LNCaP clone FGC (cell line): ENCODE data around the gene POTEB3.
"Not testable (repeated sequence)": the region's sequence is repeated elsewhere in the genome, so short reads cannot be mapped to it uniquely, and the experiment has no call there.

Experiments used
- DNase-seq: peaks from one replicate; pipeline ENCODE4 v3.0.0-alpha.2; 2011; ENCODE audit warnings: low read depth
- H3K4me3 ChIP-seq: 2 replicates; pipeline ENCODE4 v1.5.1; 2011; ENCODE audit warnings: mild to moderate bottlenecking, low read depth, low read length, control low read depth

POTEB3 gene

DNA sequence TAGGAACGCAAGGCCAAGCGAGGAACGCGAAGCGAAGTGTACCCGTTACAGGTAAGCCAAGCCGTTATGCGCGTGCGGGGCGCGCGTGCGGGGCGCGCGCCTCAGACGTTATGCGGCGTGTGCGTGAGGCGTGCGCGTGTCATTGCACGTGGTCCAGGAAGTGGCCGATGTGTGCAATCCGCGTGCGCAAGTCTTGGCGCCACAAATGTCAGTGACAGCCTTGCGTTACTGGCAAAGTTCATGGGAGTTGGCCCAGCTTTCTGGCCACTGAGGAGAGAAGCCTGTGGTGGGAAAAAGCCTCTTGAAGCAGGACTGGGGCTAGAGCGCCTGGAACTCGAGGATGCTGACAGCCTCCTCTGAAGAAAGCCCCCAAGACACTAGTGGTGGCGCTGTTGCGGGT lies at the start of gene POTEB3:
Gene POTEB3 (minus strand): TSS at position 101 of the 400 bp plus-strand sequence. CDS start 488 bp downstream, outside the sequence.
- DNase-seq: not testable (repeated sequence)

DNA sequence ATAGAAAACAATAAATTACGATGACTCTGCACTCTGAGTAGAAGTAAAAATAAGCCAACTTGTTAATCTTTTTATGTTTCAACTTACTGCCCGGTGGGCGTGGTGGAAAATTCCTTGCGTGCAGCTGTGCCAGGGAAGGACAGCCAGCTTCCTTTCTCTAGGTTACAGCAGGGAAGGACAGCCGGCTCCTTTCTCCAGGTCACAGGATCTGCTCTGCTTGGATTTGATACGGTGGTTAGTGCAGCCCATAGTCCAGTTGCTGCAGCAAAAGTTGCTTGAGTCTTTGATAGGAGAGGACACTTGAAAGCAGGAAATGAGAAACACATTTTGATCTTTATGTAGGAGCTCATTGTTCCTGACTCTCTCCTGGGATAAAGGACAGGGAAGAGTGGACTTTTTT lies 13.4 kb upstream of the POTEB3 start:
- not testable (repeated sequence) for H3K4me3 ChIP-seq, DNase-seq

More for the DNA sequence above, at the start of gene POTEB3:
- H3K4me3 ChIP-seq: not testable (repeated sequence)

DNA sequence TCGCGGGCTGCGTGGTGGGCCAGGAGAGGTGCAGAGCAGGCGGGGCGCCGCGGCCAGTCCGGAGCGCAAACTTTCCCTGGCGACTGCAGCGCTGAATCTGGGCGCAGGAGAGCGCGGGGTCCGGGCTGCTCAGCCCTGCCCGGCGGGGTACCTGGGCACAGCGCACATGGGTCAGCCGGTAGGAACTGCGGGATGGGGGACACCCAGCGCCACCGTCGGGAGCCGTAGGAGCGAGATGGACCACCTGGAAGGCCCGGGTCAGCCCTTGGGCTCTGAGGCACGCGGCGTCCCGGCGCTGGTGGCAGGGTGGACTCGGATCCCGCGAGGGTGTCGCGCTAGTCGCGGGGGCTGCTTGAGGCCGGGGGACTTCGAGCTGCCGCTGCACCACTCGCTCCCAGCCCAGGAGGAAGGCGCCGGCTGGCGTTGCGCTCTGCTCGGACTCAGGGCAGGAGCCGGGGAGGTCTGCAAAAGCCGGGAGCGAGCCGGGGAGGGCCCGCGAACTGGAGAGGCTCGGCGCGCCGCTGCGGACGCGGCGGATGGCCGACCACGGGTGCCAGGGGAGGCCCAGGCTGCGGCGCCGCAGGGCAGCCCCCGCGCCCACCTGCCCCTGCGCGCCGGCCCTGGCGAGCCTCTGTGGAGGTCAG lies 11.7 kb upstream of the POTEB3 start:
- H3K4me3 ChIP-seq, DNase-seq: not testable (repeated sequence)

DNA sequence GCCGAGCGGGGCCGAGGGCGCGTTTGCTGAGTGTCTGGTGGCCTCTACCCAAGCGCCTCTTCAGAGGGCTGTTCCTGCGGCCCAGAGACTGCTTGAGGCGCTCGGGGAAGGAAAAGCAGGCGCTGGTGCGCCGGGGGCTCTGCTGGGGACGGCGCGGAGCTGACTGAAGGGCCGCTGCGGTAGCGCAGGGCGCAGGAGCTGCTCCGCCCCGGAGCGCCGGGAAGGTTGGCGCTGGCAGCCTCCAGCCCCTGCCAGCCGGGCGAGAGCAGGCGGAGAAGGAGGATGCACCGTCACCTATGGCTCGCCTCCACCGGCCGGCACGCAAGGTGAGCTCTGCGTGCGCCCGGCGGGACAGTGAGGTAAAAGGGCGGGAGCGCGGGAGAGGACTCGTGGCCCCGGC lies 11.2 kb upstream of the POTEB3 start:
- H3K4me3 ChIP-seq, DNase-seq: not testable (repeated sequence)

DNA sequence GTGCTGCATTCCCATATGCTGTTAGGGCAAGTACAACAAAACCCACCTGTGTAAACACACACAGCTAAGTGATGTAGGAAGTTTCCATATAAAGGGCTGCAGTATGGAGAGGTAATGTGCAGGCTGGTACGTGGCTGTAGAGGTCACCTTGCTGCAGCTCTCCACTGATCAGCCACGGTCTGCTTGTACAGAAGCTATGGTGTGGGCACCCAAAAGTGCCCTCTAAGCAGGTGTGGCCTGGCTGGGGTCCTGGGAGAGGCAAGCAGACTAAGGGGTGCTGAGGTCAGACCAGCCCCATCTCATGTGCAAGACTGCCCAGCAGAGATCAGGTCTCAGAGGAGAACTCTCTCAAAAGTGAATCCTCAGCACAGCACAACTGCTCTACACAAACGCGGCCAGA lies 32.9 kb downstream of the POTEB3 start:
- not testable (repeated sequence) for H3K4me3 ChIP-seq, DNase-seq

DNA sequence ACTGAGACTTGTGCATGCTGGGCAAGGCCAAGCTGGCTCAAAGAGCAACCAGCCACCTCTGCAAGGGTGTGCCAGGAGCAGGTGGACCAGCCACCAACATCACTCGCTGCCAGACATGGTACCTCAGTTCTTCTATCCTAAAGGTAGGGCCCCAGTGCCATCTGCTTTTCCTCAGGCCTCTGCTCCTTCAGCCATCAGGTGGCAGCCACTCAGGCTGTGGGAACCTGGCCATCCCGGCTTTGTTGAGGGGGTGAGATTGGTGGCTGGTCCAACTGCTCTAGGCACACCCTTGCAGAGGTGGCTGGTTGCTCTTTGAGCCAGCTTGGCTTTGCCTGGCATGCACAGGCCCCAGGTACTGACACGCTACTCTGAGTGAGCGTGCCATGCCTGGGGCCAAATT lies 38.8 kb downstream of the POTEB3 start:
- H3K4me3 ChIP-seq, DNase-seq: not testable (repeated sequence)

DNA sequence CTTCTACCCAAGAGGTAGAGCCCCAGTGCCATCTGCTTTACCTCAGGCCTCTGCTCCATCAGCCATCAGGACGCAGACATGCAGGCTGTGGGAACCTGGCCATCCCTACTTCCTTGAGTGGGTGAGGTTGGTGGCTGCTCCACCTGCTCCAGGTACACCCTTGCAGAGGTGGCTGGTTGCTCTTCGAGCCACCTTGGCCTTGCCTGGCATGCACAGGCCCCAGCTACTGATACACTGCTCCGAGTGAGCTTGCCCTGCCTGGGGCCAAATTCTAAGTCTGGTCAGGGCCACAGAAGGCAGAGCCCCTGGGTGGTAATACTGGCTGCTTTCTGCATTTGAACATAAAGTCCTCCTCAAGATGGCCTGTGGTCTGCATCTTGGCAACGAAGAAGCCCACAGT lies 41.2 kb downstream of the POTEB3 start:
- H3K4me3 ChIP-seq, DNase-seq: not testable (repeated sequence)

DNA sequence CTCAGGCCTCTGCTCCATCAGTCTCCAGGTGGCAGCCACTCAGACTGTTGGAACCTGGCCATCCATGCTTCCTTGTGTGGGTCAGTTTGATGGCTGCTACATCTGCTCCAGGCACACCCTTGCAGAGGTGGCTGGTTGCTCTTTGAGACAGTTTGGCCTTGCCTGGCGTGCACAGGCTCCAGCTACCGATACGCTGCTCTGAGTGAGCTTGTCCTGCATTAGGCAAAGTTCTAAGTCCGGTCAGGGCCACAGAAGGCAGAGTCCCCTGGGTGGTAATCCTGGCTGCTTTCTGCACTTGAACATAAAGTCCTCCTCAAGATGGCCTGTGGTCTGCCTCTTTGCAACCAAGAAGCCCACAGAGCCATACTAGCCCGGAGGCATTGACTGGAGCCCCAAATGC lies 41.8 kb downstream of the POTEB3 start:
- not testable (repeated sequence) for H3K4me3 ChIP-seq, DNase-seq

DNA sequence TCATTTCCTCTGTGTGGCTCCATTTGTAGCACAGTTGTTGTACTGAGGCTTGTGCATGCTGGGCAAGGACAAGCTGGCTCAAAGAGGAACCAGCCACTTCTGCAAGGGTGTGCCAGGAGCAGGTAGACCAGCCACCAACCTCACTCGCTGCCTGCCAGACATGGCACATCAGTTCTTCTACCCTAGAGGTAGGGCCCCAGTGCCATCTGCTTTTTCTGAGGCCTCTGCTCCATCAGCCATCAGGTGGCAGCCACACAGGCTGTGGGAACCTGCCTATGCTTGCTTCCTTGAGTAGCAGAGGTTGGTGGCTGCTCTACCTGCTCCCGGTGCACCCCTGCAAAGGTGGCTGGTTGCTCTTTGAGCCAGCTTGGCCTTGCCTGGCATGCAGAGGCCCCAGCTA lies 42.6 kb downstream of the POTEB3 start:
- DNase-seq: not testable (repeated sequence)

DNA sequence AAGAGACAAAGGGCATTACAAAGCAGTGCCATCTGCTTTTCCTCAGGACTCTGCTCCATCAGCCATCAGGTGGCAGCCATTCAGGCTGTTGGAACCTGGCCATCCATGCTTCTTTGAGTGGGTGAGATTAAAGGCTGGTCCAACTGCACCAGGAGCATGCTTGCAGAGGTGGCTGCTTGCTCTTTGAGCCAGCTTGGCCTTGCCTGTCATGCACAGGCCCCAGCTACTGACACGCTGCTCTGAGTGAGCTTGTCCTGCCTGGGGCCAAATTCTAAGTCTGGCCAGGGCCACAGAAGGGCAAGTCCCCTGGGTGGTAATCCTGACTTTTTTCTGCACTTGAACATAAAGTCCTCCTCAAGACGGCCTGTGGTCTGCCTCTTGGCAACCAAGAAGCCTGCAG lies 43.1 kb downstream of the POTEB3 start:
- H3K4me3 ChIP-seq, DNase-seq: not testable (repeated sequence)

More for the DNA sequence above, 42.6 kb downstream of the POTEB3 start:
- H3K4me3 ChIP-seq: not testable (repeated sequence)

DNA sequence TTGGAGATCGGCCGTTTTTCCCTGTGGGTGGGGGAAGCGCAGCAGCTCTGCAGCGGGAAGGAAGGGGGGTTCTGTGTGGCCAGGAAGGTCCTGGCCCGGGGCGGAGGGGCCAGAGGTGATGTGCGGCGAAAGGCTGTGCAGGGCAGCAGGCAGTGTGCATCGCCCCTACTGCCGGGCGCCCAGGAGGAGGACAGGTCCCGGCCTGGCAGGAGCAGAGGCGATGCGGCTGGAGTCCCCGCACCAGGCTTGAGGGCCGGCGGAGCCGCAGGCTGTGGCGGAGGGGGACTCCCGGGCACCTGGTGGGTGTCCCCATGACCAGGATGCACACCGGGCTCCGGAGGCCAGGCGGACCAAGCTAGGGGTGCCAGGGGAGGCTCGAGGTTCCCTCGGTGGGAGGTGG lies 54.3 kb downstream of the POTEB3 start:
- not testable (repeated sequence) for DNase-seq, H3K4me3 ChIP-seq

DNA sequence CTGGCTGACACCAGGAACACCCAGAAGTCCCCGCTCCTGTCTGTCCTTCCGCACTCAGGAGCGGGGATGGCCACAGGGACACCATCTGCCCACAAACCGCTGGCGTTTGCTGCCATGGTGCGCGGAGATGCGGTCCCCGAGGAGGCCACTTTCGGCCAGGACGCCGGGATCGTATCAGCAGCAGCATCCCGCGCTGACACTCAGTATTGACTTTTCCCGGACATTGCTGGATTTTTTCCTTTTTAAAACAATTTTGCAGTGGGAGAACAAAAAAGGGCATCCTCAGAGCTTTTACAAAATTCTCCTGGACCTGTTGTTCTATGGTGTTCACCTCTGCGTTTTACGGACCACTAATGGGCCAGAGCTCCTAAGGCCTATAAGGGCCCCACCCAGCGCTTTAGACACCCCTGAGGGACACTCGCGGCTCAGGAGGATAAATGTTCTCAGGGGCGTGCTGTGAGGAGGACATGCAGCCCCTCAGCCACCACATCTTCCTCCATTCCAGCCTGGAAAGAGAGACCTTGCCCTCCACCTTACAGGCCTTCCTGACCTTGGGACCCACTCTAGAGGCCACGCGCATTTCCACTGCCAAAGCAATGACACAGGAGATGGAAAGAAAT lies 56.3 kb downstream of the POTEB3 start:
- DNase-seq, H3K4me3 ChIP-seq: not testable (repeated sequence)

DNA sequence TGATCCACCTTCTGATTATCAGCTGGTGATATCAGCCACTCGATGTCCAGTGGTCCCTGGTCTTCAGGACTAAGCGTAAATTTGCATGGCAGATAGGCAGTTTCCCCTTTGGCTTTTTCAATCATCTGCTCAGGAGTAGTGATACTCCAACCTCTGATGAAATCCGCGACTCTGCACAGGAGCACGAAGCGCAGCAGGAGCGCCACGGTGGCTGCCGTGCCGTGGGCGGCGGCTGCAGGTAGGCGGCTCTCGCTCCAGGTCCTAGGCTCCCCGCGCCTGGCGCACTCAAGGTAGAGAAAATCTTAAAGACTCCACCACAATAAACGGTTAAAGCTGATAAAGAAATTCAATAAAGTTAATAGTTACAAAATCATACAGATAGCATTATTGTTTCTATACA lies 66.6 kb downstream of the POTEB3 start:
- H3K4me3 ChIP-seq, DNase-seq: not testable (repeated sequence)

DNA sequence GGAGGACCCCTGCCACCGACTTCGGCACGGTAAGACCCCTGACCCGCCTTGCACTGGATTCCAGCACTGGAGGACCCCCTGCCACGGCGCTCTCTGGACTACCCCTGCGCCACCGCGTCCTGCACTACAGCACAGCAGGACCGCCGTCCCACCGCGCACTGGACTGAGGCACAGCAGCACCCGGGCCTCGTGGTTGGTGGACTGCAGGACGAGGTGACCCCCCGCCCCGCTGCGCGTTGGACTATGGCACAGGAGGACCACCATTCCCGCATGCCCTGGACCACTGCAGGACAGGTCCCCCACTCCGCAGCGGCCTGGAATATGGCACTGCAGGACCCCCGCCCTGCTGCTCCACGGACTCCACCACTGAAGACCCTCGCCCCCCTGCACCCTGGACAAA lies 71.1 kb downstream of the POTEB3 start:
- not testable (repeated sequence) for DNase-seq

DNA sequence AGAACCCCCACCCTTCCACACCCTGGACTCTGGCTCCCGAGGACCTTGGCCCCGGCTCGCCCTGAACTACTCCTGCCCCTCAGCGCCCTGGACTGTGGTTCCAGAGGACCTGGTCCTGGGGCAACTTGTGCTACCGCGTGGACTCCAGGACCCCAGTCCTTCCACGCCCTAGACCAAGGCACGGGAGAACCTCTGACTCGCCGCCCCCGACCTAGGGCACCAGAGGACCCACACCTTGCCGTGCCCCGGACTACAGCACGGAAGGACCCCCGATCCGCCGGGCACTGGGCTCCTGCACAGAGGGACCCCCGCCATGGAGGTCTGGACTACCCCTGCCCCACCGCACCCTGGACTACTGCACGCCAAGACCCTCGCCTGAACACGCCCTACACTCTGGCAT lies 71.7 kb downstream of the POTEB3 start:
- DNase-seq, H3K4me3 ChIP-seq: not testable (repeated sequence)

More for the DNA sequence above, 71.1 kb downstream of the POTEB3 start:
- not testable (repeated sequence) for H3K4me3 ChIP-seq
